Activated naive CD4-positive, alpha-beta T cell treated with anti-CD3 and anti-CD28 coated beads for 36 hours (primary cell): ENCODE data around the gene LMAN1. TPM values are rescaled to one million over a fixed set of nuclear protein-coding genes. Genes with fewer than 3 reads are reported as not detected.

Experiments used
- CTCF ChIA-PET: fragments of 350-600 bp; sonication (Branson Sonifier 250); formaldehyde crosslinking; loops from one replicate; lab custom pipeline; 2021; ENCODE audit warnings: antibody characterized with exemption; lab: Charles Lee
- DNase-seq: peaks from one replicate; pipeline ENCODE4 v3.0.0-alpha.2; 2020
- H3K27ac Mint-ChIP-seq: one replicate; pipeline ENCODE4 v1.8.0; 2021; ENCODE audit warnings: mild to moderate bottlenecking, mixed read lengths
- H3K27me3 Mint-ChIP-seq: one replicate; pipeline ENCODE4 v1.8.0; 2021; ENCODE audit warnings: low read depth, mixed read lengths
- H3K36me3 Mint-ChIP-seq: one replicate; pipeline ENCODE4 v1.8.0; 2021; ENCODE audit warnings: low read depth, mixed read lengths
- H3K4me1 Mint-ChIP-seq: one replicate; pipeline ENCODE4 v1.8.0; 2021; ENCODE audit warnings: low read depth, mixed read lengths
- H3K4me3 Mint-ChIP-seq: one replicate; pipeline ENCODE4 v1.8.0; 2021; ENCODE audit warnings: mild to moderate bottlenecking, moderate library complexity, mixed read lengths
- H3K9me3 Mint-ChIP-seq: one replicate; pipeline ENCODE4 v1.8.0; 2021; ENCODE audit warnings: mixed read lengths
- intact Hi-C: fragments of 100-400 bp; cut with micrococcal nuclease; formaldehyde crosslinking; loops from one replicate; pipeline ENCODE4 v1.15.1; 2023
- total RNA-seq, 2 experiments: library from RNA; stranded (reverse); gene quantifications; one replicate each; pipeline ENCODE4 v1.2.3, GENCODE V29; 2021

LMAN1 gene
- total RNA-seq, 2 experiments from 2014 or later, result 146 to 151 TPM

GRCh38 chr18:59383851-59384250 is 24.8 kb upstream of the LMAN1 start:
- H3K9me3 Mint-ChIP-seq, result no peaks in the 10 kb centered on the region
- H3K4me1 Mint-ChIP-seq, result no peaks in the 10 kb centered on the region
- H3K36me3 Mint-ChIP-seq, result no peaks in the 10 kb centered on the region
- CTCF ChIA-PET, result no interaction called here
- no peak overlapping the region for H3K27ac Mint-ChIP-seq
- no peak for DNase-seq
- no peak overlapping the region for H3K4me3 Mint-ChIP-seq
- intact Hi-C loops, result no loop called here
- peaks cover 5% of the 10 kb centered on the region for H3K27me3 Mint-ChIP-seq

- intact Hi-C loops, result no loop called here
- Mint-ChIP-seq H3K4me3 (no peak overlapping the region), H3K27me3 (peaks cover 5% of the 10 kb centered on the region), H3K36me3 (no peaks in the 10 kb centered on the region), H3K4me1 (peaks cover 14% of the 10 kb centered on the region), H3K27ac (no peak overlapping the region), H3K9me3 (no peaks in the 10 kb centered on the region)
- CTCF ChIA-PET, result interaction anchor here (1.1 to 1.6 kb wide), 2 partner anchors 20 to 21 kb away, joined by 3 read pairs; no protein-coding TSS in a partner anchor
- no peak for DNase-seq
These were observed 23.3 kb upstream of the LMAN1 start for GRCh38 chr18:59382383-59382782.

GRCh38 chr18:59381949-59382348 is 22.9 kb upstream of the LMAN1 start:
- Mint-ChIP-seq H3K27me3 (peaks cover 5% of the 10 kb centered on the region), H3K9me3 (no peaks in the 10 kb centered on the region), H3K4me3 (no peak overlapping the region), H3K4me1 (peaks cover 14% of the 10 kb centered on the region), H3K27ac (no peak overlapping the region), H3K36me3 (no peaks in the 10 kb centered on the region)
- intact Hi-C loops, result no loop called here
- CTCF ChIA-PET, result interaction anchor here (1.0 to 1.6 kb wide), 2 partner anchors 20 to 22 kb away, joined by 3 read pairs; no protein-coding TSS in a partner anchor
- no peak for DNase-seq

- H3K4me1 Mint-ChIP-seq, result peaks cover 14% of the 10 kb centered on the region
- no peak overlapping the region for H3K4me3 Mint-ChIP-seq
- H3K27me3 Mint-ChIP-seq, result peaks cover 5% of the 10 kb centered on the region
- CTCF ChIA-PET, result interaction anchor here (1.0 kb wide), 1 partner anchor 22 kb away, joined by 3 read pairs; no protein-coding TSS in a partner anchor
- H3K36me3 Mint-ChIP-seq, result no peaks in the 10 kb centered on the region
- DNase-seq, result no peak
- no peak overlapping the region for H3K27ac Mint-ChIP-seq
- intact Hi-C loops, result no loop called here
- no peaks in the 10 kb centered on the region for H3K9me3 Mint-ChIP-seq
These were observed 21.6 kb upstream of the LMAN1 start for GRCh38 chr18:59380706-59381105.

GRCh38 chr18:59379772-59380522 is 20.9 kb upstream of the LMAN1 start:
- CTCF ChIA-PET, result interaction anchor here (0.7 to 1.0 kb wide), 2 partner anchors 12 to 23 kb away, joined by 3 read pairs; no protein-coding TSS in a partner anchor
- intact Hi-C loops, result no loop called here
- no peaks in the 10 kb centered on the region for H3K36me3 Mint-ChIP-seq
- no peak overlapping the region for H3K27ac Mint-ChIP-seq
- peaks cover 5% of the 10 kb centered on the region for H3K27me3 Mint-ChIP-seq
- no peak for DNase-seq
- H3K4me1 Mint-ChIP-seq, result peaks cover 14% of the 10 kb centered on the region
- H3K9me3 Mint-ChIP-seq, result no peaks in the 10 kb centered on the region
- H3K4me3 Mint-ChIP-seq, result no peak overlapping the region

GRCh38 chr18:59377613-59378337 is 18.7 kb upstream of the LMAN1 start:
- H3K4me3 Mint-ChIP-seq, result no peak overlapping the region
- H3K27me3 Mint-ChIP-seq, result peaks cover 17% of the 10 kb centered on the region
- no peak overlapping the region for H3K27ac Mint-ChIP-seq
- no peaks in the 10 kb centered on the region for H3K9me3 Mint-ChIP-seq
- no peaks in the 10 kb centered on the region for H3K36me3 Mint-ChIP-seq
- intact Hi-C loops, result no loop called here
- DNase-seq, result no peak
- CTCF ChIA-PET, result interaction anchor here (0.5 to 1.7 kb wide), 4 partner anchors 24 to 107 kb away, joined by 3 to 7 read pairs (median 4); no protein-coding TSS in a partner anchor
- peaks cover 14% of the 10 kb centered on the region for H3K4me1 Mint-ChIP-seq

- Mint-ChIP-seq H3K27me3 (peaks cover 17% of the 10 kb centered on the region), H3K9me3 (no peaks in the 10 kb centered on the region), H3K4me1 (peaks cover 14% of the 10 kb centered on the region), H3K27ac (no peak overlapping the region), H3K36me3 (no peaks in the 10 kb centered on the region), H3K4me3 (no peak overlapping the region)
- no peak for DNase-seq
- CTCF ChIA-PET, result interaction anchor here (0.6 to 1.7 kb wide), 2 partner anchors 26 to 68 kb away, joined by 4 to 7 read pairs; no protein-coding TSS in a partner anchor
- intact Hi-C loops, result no loop called here
These were observed 17.4 kb upstream of the LMAN1 start for GRCh38 chr18:59376351-59376935.

- no peak for DNase-seq
- peaks cover 14% of the 10 kb centered on the region for H3K4me1 Mint-ChIP-seq
- H3K4me3 Mint-ChIP-seq, result no peak overlapping the region
- CTCF ChIA-PET, result interaction anchor here (2.0 kb wide), 1 partner anchor 14 kb away, joined by 6 read pairs; no protein-coding TSS in a partner anchor
- H3K36me3 Mint-ChIP-seq, result no peaks in the 10 kb centered on the region
- intact Hi-C loops, result no loop called here
- no peak overlapping the region for H3K27ac Mint-ChIP-seq
- H3K9me3 Mint-ChIP-seq, result no peaks in the 10 kb centered on the region
- H3K27me3 Mint-ChIP-seq, result peaks cover 15% of the 10 kb centered on the region
These were observed 15.1 kb upstream of the LMAN1 start for GRCh38 chr18:59374128-59374527.

- intact Hi-C loops, result no loop called here
- DNase-seq, result no peak
- H3K27me3 Mint-ChIP-seq, result peaks cover 13% of the 10 kb centered on the region
- CTCF ChIA-PET, result interaction anchor here (2.0 kb wide), 1 partner anchor 13 kb away, joined by 6 read pairs; no protein-coding TSS in a partner anchor
- H3K9me3 Mint-ChIP-seq, result no peaks in the 10 kb centered on the region
- no peak overlapping the region for H3K27ac Mint-ChIP-seq
- H3K4me1 Mint-ChIP-seq, result peaks cover 6% of the 10 kb centered on the region
- no peaks in the 10 kb centered on the region for H3K36me3 Mint-ChIP-seq
- H3K4me3 Mint-ChIP-seq, result no peak overlapping the region
These were observed 13.9 kb upstream of the LMAN1 start for GRCh38 chr18:59372975-59373374.

- H3K36me3 Mint-ChIP-seq, result peaks cover 12% of the 10 kb centered on the region
- H3K4me3 Mint-ChIP-seq, result peak overlapping the region; percentile 73
- DNase-seq, result no peak
- CTCF ChIA-PET, result interaction anchor here (1.8 to 2.5 kb wide), 2 partner anchors 13 to 42 kb away, joined by 6 to 10 read pairs; no protein-coding TSS in a partner anchor
- H3K27ac Mint-ChIP-seq, result no peak overlapping the region
- intact Hi-C loops, result no loop called here
- no peaks in the 10 kb centered on the region for H3K27me3 Mint-ChIP-seq
- H3K9me3 Mint-ChIP-seq, result no peaks in the 10 kb centered on the region
- peaks cover 28% of the 10 kb centered on the region for H3K4me1 Mint-ChIP-seq
These were observed 1.3 kb upstream of the LMAN1 start for GRCh38 chr18:59360381-59360780.

- peak overlapping the region; percentile 53 for H3K27ac Mint-ChIP-seq
- no peaks in the 10 kb centered on the region for H3K27me3 Mint-ChIP-seq
- DNase-seq, result no peak
These were observed 499 bp upstream of the LMAN1 start for GRCh38 chr18:59359576-59359952.

GRCh38 chr18:59358414-59358711 is 702 bp downstream of the LMAN1 start:
- Mint-ChIP-seq H3K36me3 (peaks cover 22% of the 10 kb centered on the region), H3K9me3 (no peaks in the 10 kb centered on the region), H3K27ac (peak overlapping the region; percentile 98), H3K4me3 (peak overlapping the region; percentile 98), H3K27me3 (no peaks in the 10 kb centered on the region), H3K4me1 (peaks cover 37% of the 10 kb centered on the region)
- DNase-seq, result no peak
- intact Hi-C loops, result loop anchor here (1.0 to 10.0 kb wide), 9 partner anchors 18 to 1734 kb away; partner anchors contain the start of genes NARS1 and NEDD4L
- CTCF ChIA-PET, result interaction anchor here (2.5 kb wide), 1 partner anchor 44 kb away, joined by 10 read pairs; no protein-coding TSS in a partner anchor

More at GRCh38 chr18:59359576-59359952, 499 bp upstream of the LMAN1 start:
- intact Hi-C loops, result loop anchor here (1.0 to 10.0 kb wide), 8 partner anchors 43 to 1735 kb away; partner anchors contain the start of genes NARS1, NEDD4L, PMAIP1 and SEC11C
- peaks cover 35% of the 10 kb centered on the region for H3K4me1 Mint-ChIP-seq
- peak overlapping the region; percentile 73 for H3K4me3 Mint-ChIP-seq
- H3K36me3 Mint-ChIP-seq, result peaks cover 20% of the 10 kb centered on the region
- CTCF ChIA-PET, result interaction anchor here (1.8 to 2.5 kb wide), 2 partner anchors 13 to 43 kb away, joined by 6 to 10 read pairs; no protein-coding TSS in a partner anchor
- H3K9me3 Mint-ChIP-seq, result no peaks in the 10 kb centered on the region
